ENCODE data around the gene RPS15. TPM values are rescaled to one million over a fixed set of nuclear protein-coding genes. Genes with fewer than 3 reads are reported as not detected.

Gene RPS15
- total RNA-seq, 2 experiments from 2014 or later = 1,158 to 1,387 TPM

DNA sequence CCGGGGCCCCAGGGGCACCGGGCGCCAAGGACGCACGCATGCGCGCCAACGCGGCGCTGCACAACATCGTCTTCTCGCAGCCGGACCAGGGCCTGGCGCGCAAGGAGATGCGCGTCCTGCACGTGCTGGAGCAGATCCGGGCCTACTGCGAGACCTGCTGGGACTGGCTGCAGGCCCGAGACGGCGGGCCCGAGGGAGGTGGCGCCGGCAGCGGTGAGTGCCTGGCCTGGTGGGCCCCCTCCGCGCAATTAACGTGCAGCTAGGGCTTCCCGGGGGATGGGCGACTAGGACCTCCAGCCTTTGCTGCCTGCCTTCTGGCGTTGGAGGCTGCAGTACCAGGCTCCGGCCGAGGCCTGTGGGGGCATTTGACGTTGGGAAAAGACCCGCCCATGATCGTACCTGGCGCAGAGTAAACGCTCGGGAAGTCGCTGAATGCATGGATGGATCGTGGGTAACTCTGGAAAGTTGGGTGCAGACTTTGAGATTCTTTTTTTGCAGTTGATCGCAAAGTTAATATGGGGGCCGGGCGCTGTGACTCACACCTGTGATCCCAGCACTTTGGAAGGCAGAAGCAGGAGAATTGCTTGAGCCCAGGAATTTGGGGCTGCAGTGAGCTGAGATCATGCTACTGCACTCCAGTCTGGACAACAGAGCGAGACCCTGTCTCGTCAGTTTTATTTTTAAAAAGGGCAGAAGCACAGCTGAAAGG is 19.0 kb downstream of the RPS15 start:
- no peak for DNase-seq
- Mint-ChIP-seq H3K4me1 (peaks cover 9% of the 10 kb centered on the region), H3K36me3 (ENCODE audit: low read depth) (peaks cover 4% of the 10 kb centered on the region), H3K4me3 (no peak overlapping the region), H3K27me3 (peaks cover 34% of the 10 kb centered on the region), H3K9me3 (no peaks in the 10 kb centered on the region), H3K27ac (no peak overlapping the region)
- ChIA-PET CTCF (interaction anchor here (1.5 to 1.6 kb wide), 2 partner anchors 15 to 134 kb away, joined by 4 read pairs; no protein-coding TSS in a partner anchor), POLR2A (interaction anchor here (0.9 kb wide), 1 partner anchor 12 kb away, joined by 3 read pairs; no protein-coding TSS in a partner anchor)

GRCh38 chr19:1457892-1458291 is 19.7 kb downstream of the RPS15 start:
- Mint-ChIP-seq H3K9me3 (no peaks in the 10 kb centered on the region), H3K27me3 (peaks cover 30% of the 10 kb centered on the region), H3K4me1 (peaks cover 9% of the 10 kb centered on the region), H3K27ac (no peak overlapping the region), H3K36me3 (ENCODE audit: low read depth) (peaks cover 4% of the 10 kb centered on the region), H3K4me3 (no peak overlapping the region)
- DNase-seq = no peak
- ChIA-PET POLR2A (interaction anchor here (0.9 kb wide), 1 partner anchor 11 kb away, joined by 3 read pairs; no protein-coding TSS in a partner anchor), CTCF (interaction anchor here (0.8 to 1.6 kb wide), 3 partner anchors 14 to 133 kb away, joined by 3 to 4 read pairs (median 4); no protein-coding TSS in a partner anchor)

DNA sequence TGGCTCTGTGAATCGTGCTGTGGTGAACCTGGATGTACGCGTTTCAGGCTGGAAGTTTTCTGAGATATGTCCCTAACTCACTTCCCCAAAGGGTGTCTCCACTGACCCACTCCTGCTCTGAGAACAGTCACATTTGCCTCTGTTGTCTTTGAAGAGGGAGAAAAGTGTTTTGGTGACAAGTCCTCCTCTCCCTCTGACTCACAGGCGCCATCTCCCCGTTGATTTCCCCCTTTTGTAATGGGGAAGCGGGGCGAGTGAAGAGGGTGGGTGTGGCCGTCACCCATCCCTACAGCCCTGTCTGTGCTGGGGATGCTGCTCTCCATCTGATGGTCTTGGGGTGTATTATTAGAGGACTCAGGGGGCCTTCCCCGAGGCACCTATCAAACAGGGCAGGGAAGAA is 21.3 kb downstream of the RPS15 start:
- POLR2A ChIA-PET = no interaction called here
- H3K27me3 Mint-ChIP-seq = peaks cover 22% of the 10 kb centered on the region
- H3K9me3 Mint-ChIP-seq = no peaks in the 10 kb centered on the region
- peaks cover 7% of the 10 kb centered on the region for H3K4me1 Mint-ChIP-seq
- CTCF ChIA-PET = interaction anchor here (1.1 kb wide), 1 partner anchor 9 kb away, joined by 4 read pairs; no protein-coding TSS in a partner anchor
- DNase-seq = no peak
- H3K27ac Mint-ChIP-seq = no peak overlapping the region
- peaks cover 4% of the 10 kb centered on the region for H3K36me3 Mint-ChIP-seq (ENCODE audit: low read depth)
- H3K4me3 Mint-ChIP-seq = no peak overlapping the region

DNA sequence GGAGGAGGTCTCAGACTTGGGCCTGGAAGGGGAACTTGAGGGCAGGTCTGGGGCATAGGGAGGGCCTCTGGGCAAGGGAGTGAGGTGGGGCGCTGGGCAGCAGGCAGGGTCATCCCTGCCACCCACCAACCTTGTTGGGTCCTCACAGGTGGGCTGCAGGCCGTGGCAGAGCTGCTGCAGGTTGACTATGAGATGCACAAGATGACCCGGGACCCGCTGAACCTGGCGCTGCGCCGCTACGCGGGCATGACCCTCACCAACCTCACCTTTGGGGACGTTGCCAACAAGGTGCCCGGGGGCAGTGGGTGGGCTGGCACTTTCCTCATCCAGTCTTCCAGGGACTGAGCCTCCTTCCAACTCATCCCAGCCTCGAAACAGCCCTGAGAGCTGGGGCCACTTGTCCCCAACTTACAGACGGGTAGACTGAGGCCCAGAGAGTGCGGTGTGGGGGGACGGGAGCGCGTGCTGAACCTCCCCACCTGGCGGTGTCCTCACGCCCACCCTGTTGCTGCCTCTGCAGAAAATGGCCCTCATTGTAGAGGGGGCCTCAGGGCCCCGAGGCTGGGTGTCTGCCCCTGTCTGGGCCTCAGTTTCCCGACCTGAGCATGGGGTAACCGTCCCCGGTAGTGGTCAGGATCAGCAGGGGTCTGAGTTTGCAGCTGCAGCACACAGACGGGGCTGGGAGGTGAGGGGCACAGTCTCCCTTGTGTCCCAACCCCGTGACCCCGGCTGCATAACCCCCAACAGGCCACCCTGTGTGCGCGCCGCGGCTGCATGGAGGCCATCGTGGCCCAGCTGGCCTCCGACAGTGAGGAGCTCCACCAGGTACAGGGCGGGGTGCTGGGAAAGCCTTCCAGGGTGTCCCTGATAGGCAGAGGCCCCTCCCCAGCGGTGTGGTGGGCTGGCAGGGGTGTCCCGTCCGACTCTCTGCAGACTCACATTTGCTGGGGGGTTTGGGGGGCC is 22.1 kb downstream of the RPS15 start:
- H3K27ac Mint-ChIP-seq = no peak overlapping the region
- no peaks in the 10 kb centered on the region for H3K9me3 Mint-ChIP-seq
- CTCF ChIA-PET = no interaction called here
- POLR2A ChIA-PET = no interaction called here
- peaks cover 4% of the 10 kb centered on the region for H3K36me3 Mint-ChIP-seq (ENCODE audit: low read depth)
- H3K4me3 Mint-ChIP-seq = no peak overlapping the region
- H3K27me3 Mint-ChIP-seq = peaks cover 18% of the 10 kb centered on the region
- DNase-seq = no peak
- peaks cover 5% of the 10 kb centered on the region for H3K4me1 Mint-ChIP-seq

- no peak for DNase-seq
- H3K27me3 Mint-ChIP-seq = peaks cover 15% of the 10 kb centered on the region
- H3K36me3 Mint-ChIP-seq (ENCODE audit: low read depth) = no peaks in the 10 kb centered on the region
- no peaks in the 10 kb centered on the region for H3K9me3 Mint-ChIP-seq
- ChIA-PET POLR2A (no interaction called here), CTCF (no interaction called here)
- no peaks in the 10 kb centered on the region for H3K4me1 Mint-ChIP-seq
- H3K4me3 Mint-ChIP-seq = no peak overlapping the region
- H3K27ac Mint-ChIP-seq = no peak overlapping the region
These were observed 23.7 kb downstream of the RPS15 start for GRCh38 chr19:1461862-1462261.

- CTCF ChIA-PET = interaction anchor here (1.1 kb wide), 1 partner anchor 15 kb away, joined by 3 read pairs; no protein-coding TSS in a partner anchor
- no peaks in the 10 kb centered on the region for H3K9me3 Mint-ChIP-seq
- H3K4me3 Mint-ChIP-seq = no peak overlapping the region
- peaks cover 4% of the 10 kb centered on the region for H3K4me1 Mint-ChIP-seq
- H3K27ac Mint-ChIP-seq = no peak overlapping the region
- POLR2A ChIA-PET = no interaction called here
- H3K27me3 Mint-ChIP-seq = peaks cover 8% of the 10 kb centered on the region
- DNase-seq = no peak
- H3K36me3 Mint-ChIP-seq (ENCODE audit: low read depth) = no peaks in the 10 kb centered on the region
These were observed 27.2 kb downstream of the RPS15 start for GRCh38 chr19:1465191-1466016.

DNA sequence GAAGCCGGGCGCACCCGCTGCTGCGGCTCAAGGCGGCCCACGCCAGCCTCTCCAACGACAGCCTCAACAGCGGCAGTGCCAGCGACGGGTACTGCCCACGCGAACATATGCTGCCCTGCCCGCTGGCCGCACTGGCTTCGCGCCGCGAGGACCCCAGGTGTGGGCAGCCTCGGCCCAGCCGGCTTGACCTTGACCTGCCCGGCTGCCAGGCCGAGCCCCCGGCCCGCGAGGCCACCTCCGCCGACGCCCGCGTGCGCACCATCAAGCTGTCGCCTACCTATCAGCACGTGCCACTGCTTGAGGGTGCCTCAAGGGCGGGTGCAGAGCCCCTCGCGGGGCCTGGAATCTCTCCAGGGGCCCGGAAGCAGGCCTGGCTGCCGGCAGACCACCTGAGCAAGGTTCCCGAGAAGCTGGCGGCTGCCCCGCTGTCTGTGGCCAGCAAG is 27.8 kb downstream of the RPS15 start:
- Mint-ChIP-seq H3K27ac (no peak overlapping the region), H3K36me3 (ENCODE audit: low read depth) (no peaks in the 10 kb centered on the region), H3K9me3 (no peaks in the 10 kb centered on the region), H3K4me1 (peaks cover 4% of the 10 kb centered on the region), H3K27me3 (peaks cover 8% of the 10 kb centered on the region), H3K4me3 (no peak overlapping the region)
- no peak for DNase-seq
- POLR2A ChIA-PET = no interaction called here
- CTCF ChIA-PET = interaction anchor here (1.1 to 1.2 kb wide), 2 partner anchors 12 to 15 kb away, joined by 3 read pairs; no protein-coding TSS in a partner anchor

- peaks cover 10% of the 10 kb centered on the region for H3K27me3 Mint-ChIP-seq
- ChIA-PET POLR2A (no interaction called here), CTCF (interaction anchor here (1.1 to 1.2 kb wide), 2 partner anchors 11 to 16 kb away, joined by 3 read pairs; no protein-coding TSS in a partner anchor)
- no peak overlapping the region for H3K4me3 Mint-ChIP-seq
- H3K36me3 Mint-ChIP-seq (ENCODE audit: low read depth) = no peaks in the 10 kb centered on the region
- DNase-seq = no peak
- peaks cover 6% of the 10 kb centered on the region for H3K4me1 Mint-ChIP-seq
- H3K9me3 Mint-ChIP-seq = no peaks in the 10 kb centered on the region
- H3K27ac Mint-ChIP-seq = no peak overlapping the region
These were observed 28.4 kb downstream of the RPS15 start for GRCh38 chr19:1466461-1467214.

- CTCF ChIA-PET = interaction anchor here (0.6 to 1.8 kb wide), 3 partner anchors 10 to 23 kb away, joined by 3 to 4 read pairs (median 3); no protein-coding TSS in a partner anchor
- no peak overlapping the region for H3K4me3 Mint-ChIP-seq
- H3K9me3 Mint-ChIP-seq = no peaks in the 10 kb centered on the region
These were observed 29.0 kb downstream of the RPS15 start for GRCh38 chr19:1467215-1467489.

DNA sequence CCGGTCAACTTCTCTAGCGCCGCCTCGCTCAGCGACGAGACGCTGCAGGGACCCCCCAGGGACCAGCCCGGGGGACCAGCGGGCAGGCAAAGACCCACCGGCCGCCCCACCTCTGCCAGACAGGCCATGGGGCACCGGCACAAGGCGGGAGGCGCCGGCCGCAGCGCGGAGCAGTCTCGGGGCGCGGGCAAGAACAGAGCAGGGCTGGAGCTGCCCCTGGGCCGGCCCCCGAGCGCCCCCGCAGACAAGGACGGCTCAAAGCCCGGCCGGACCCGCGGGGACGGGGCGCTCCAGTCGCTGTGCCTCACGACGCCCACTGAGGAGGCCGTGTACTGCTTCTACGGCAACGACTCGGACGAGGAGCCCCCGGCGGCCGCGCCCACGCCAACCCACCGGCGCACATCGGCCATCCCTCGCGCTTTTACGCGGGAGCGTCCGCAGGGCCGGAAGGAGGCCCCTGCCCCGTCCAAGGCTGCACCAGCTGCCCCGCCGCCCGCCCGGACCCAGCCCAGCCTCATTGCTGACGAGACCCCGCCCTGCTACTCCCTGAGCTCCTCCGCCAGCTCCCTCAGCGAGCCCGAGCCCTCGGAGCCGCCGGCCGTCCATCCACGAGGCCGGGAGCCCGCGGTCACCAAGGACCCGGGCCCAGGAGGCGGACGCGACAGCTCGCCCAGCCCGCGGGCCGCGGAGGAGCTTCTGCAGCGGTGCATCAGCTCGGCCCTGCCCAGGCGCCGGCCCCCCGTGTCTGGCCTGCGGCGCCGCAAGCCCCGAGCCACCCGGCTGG is 29.5 kb downstream of the RPS15 start:
- no peaks in the 10 kb centered on the region for H3K36me3 Mint-ChIP-seq (ENCODE audit: low read depth)
- no peak overlapping the region for H3K27ac Mint-ChIP-seq
- H3K4me1 Mint-ChIP-seq = peaks cover 10% of the 10 kb centered on the region
- no peak overlapping the region for H3K4me3 Mint-ChIP-seq
- CTCF ChIA-PET = interaction anchor here (0.6 to 1.8 kb wide), 3 partner anchors 10 to 23 kb away, joined by 3 to 4 read pairs (median 3); no protein-coding TSS in a partner anchor
- DNase-seq = no peak
- H3K9me3 Mint-ChIP-seq = no peaks in the 10 kb centered on the region
- peaks cover 11% of the 10 kb centered on the region for H3K27me3 Mint-ChIP-seq
- POLR2A ChIA-PET = no interaction called here

More at GRCh38 chr19:1467215-1467489, 29.0 kb downstream of the RPS15 start:
- POLR2A ChIA-PET = no interaction called here
- DNase-seq = no peak
- Mint-ChIP-seq H3K36me3 (ENCODE audit: low read depth) (no peaks in the 10 kb centered on the region), H3K4me1 (peaks cover 8% of the 10 kb centered on the region), H3K27ac (no peak overlapping the region), H3K27me3 (peaks cover 10% of the 10 kb centered on the region)

DNA sequence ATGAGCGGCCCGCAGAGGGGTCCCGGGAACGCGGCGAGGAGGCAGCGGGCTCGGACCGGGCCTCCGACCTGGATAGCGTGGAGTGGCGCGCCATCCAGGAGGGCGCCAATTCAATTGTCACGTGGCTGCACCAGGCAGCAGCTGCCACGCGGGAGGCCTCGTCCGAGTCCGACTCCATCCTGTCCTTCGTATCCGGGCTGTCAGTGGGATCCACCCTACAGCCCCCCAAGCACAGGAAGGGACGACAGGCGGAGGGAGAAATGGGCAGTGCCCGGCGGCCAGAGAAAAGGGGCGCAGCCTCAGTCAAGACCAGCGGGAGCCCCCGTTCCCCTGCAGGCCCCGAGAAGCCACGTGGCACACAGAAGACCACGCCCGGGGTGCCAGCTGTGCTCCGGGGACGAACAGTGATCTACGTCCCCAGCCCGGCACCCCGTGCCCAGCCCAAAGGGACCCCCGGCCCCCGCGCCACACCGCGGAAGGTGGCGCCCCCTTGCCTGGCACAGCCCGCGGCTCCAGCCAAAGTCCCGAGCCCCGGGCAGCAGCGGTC is 30.2 kb downstream of the RPS15 start:
- CTCF ChIA-PET = interaction anchor here (0.9 to 1.8 kb wide), 4 partner anchors 9 to 24 kb away, joined by 3 to 4 read pairs (median 4); partner anchors contain the start of gene REEP6
- no peak for DNase-seq
- no peaks in the 10 kb centered on the region for H3K36me3 Mint-ChIP-seq (ENCODE audit: low read depth)
- no peak overlapping the region for H3K4me3 Mint-ChIP-seq
- peaks cover 14% of the 10 kb centered on the region for H3K27me3 Mint-ChIP-seq
- POLR2A ChIA-PET = interaction anchor here (1.0 kb wide), 1 partner anchor 11 kb away, joined by 3 read pairs; no protein-coding TSS in a partner anchor
- no peaks in the 10 kb centered on the region for H3K9me3 Mint-ChIP-seq
- peaks cover 13% of the 10 kb centered on the region for H3K4me1 Mint-ChIP-seq
- no peak overlapping the region for H3K27ac Mint-ChIP-seq

All from activated CD4-positive, alpha-beta T cell treated with anti-CD3 and anti-CD28 coated beads, Interleukin-2, amount 10 ng/mL, durations not matched to agents 7 days and 5 days (primary cell).